K562 (cell line): Measurements from ENCODE around the gene OTULIN. TPM values are rescaled to one million over a fixed set of nuclear protein-coding genes. Genes with fewer than 3 reads are reported as not detected.

Experiments used
- ATAC-seq: fragments of 200-7000 bp; cut with Tn5 transposase; 3 replicates; pipeline ENCODE4 v1.9.1; 2020; ENCODE audit warnings: moderate library complexity
- BruUV-seq: library from RNA; stranded (reverse); fragments of 400-500 nt; replicated peaks from 2 replicates; lab custom pipeline; 2021; lab: Mats Ljungman, UMichigan
- CTCF ChIA-PET: fragments of 300-600 bp; formaldehyde crosslinking; extraction: SDS; loops from one replicate; lab custom pipeline; 2021; ENCODE audit warnings: low intra/inter-chr PET ratio; lab: Yijun Ruan, JAX
- POLR2A ChIA-PET: fragments of 300-600, 350-650 bp; sonication (Branson Sonifier 250); formaldehyde crosslinking; extraction: SDS; loops from one replicate; lab custom pipeline; 2021; ENCODE audit warnings: antibody characterized with exemption, inconsistent platforms; lab: Yijun Ruan, JAX
- DNase-seq, 4 experiments: peaks; one replicate each; pipeline versions ENCODE4 v3.0.0 to v3.0.0-alpha.2; 2011 to 2018; ENCODE audit warnings: low spot score in 3 of 4, mixed read lengths in 3 of 4; ENCODE audit errors: extremely low read depth in 1 of 4
- FAIRE-seq: peaks from 2 replicates; lab custom pipeline; 2011; peaks lifted over from hg19 to GRCh38; lab: Jason Lieb, UNC
- H2AFZ ChIP-seq: 2 replicates; pipeline ENCODE4 v1.6.0; 2011; ENCODE audit warnings: low read depth, low read length, control low read depth, inconsistent platforms
- H3K27ac ChIP-seq: fragments of 200-600 bp; 3 replicates; pipeline ENCODE4 v1.8.0; 2011; ENCODE audit warnings: low read depth, mild to moderate bottlenecking, control low read depth, inconsistent platforms, low read length, moderate library complexity, mixed read lengths; ENCODE audit errors: extremely low read depth
- H3K27me3 ChIP-seq, 2 experiments: fragments of 300-600 bp in 1 of 2; 2 replicates in 1 of 2; 3 replicates in 1 of 2; pipeline versions ENCODE4 v1.6.0 to v1.8.0; 2011; ENCODE audit warnings: inconsistent platforms in 2 of 2, low read length in 2 of 2, mild to moderate bottlenecking in 1 of 2, mixed read lengths in 1 of 2, moderate library complexity in 1 of 2; ENCODE audit not compliant: control insufficient read depth in 2 of 2, insufficient read depth in 2 of 2
- H3K36me3 ChIP-seq: fragments of 300-600 bp; 3 replicates; pipeline ENCODE4 v1.8.0; 2011; ENCODE audit warnings: mild to moderate bottlenecking, low read length, inconsistent platforms; ENCODE audit not compliant: control insufficient read depth, insufficient read depth
- H3K4me1 ChIP-seq, 2 experiments: fragments of 200-600 bp in 1 of 2; replicated peaks in 1 of 2; 2 replicates in 1 of 2; 3 replicates in 1 of 2; pipeline versions ENCODE4 v1.5.1 to v1.8.0; 2011; ENCODE audit warnings: inconsistent platforms in 2 of 2, low read length in 2 of 2, mild to moderate bottlenecking in 1 of 2, mixed read lengths in 1 of 2, moderate library complexity in 1 of 2; ENCODE audit not compliant: control insufficient read depth in 2 of 2, insufficient read depth in 2 of 2
- H3K4me2 ChIP-seq: 2 replicates; pipeline ENCODE4 v1.6.1; 2011; ENCODE audit warnings: low read length, control low read depth, inconsistent platforms, mixed read lengths; ENCODE audit not compliant: insufficient read depth
- H3K4me3 ChIP-seq: fragments of 200-600 bp; sonication (generic), shearing (Covaris generic); 2 replicates; pipeline ENCODE4 v1.5.1; 2016; ENCODE audit warnings: control low read depth, inconsistent platforms
- H3K79me2 ChIP-seq: fragments of 200-600 bp; 3 replicates; pipeline ENCODE4 v1.8.0; 2011; ENCODE audit warnings: low read length, inconsistent platforms; ENCODE audit not compliant: control insufficient read depth, insufficient read depth
- H3K9ac ChIP-seq, 2 experiments: 2 replicates each; pipeline versions ENCODE4 v1.6.0 to v1.6.1; 2011; ENCODE audit warnings: low read depth in 2 of 2, low read length in 2 of 2, control low read depth in 1 of 2, inconsistent platforms in 1 of 2, mild to moderate bottlenecking in 1 of 2, mixed read lengths in 1 of 2; ENCODE audit not compliant: insufficient read depth in 1 of 2
- H3K9me1 ChIP-seq: one replicate; pipeline ENCODE4 v1.6.0; 2011; ENCODE audit warnings: inconsistent platforms, mild to moderate bottlenecking, low read length, moderate library complexity; ENCODE audit not compliant: control insufficient read depth, insufficient read depth
- H3K9me3 ChIP-seq: replicated peaks from 2 replicates; pipeline ENCODE4 v1.5.1; 2011; ENCODE audit warnings: low read depth, low read length, inconsistent platforms; ENCODE audit not compliant: control insufficient read depth, insufficient read depth
- H4K20me1 ChIP-seq: replicated peaks from 2 replicates; pipeline ENCODE4 v1.6.1; 2011; ENCODE audit warnings: low read length, inconsistent platforms, mixed read lengths; ENCODE audit not compliant: control insufficient read depth, insufficient read depth
- BCOR ChIP-seq: fragments of 450-650 bp; IDR thresholded peaks from 2 replicates; pipeline ENCODE4 v1.6.1; 2016
- KLF16 ChIP-seq: IDR thresholded peaks from 2 replicates; pipeline ENCODE4 v1.6.1; 2016; ENCODE audit warnings: antibody characterized with exemption
- NBN ChIP-seq: fragments of 450-650 bp; IDR thresholded peaks from 2 replicates; pipeline ENCODE4 v1.6.1; 2016; ENCODE audit warnings: low read depth, mild to moderate bottlenecking
- PHF20 ChIP-seq: fragments of 450-650 bp; IDR thresholded peaks from 2 replicates; pipeline ENCODE4 v1.6.1; 2018; ENCODE audit not compliant: partially characterized antibody
- PTBP1 ChIP-seq: fragments of 200-400 bp; formaldehyde crosslinking; IDR thresholded peaks from 2 replicates; pipeline ENCODE4 v1.6.1; 2017; ENCODE audit warnings: low read depth, low read length
- RBM22 ChIP-seq: fragments of 200-400 bp; formaldehyde crosslinking; IDR thresholded peaks from 2 replicates; pipeline ENCODE4 v1.6.1; 2018; ENCODE audit warnings: low read length, low read depth; ENCODE audit not compliant: poor library complexity, severe bottlenecking
- TEAD4 ChIP-seq, 2 experiments: sonication (generic) in 1 of 2; formaldehyde crosslinking in 1 of 2; IDR thresholded peaks; 2 replicates each; pipeline versions ENCODE4 v1.6.1 to v1.8.0; 2012 to 2022; ENCODE audit warnings: borderline replicate concordance in 1 of 2, inconsistent platforms in 1 of 2, low read length in 1 of 2, mild to moderate bottlenecking in 1 of 2, missing genetic modification reagents in 1 of 2
- TRIM28 ChIP-seq: fragments of 450-650 bp; IDR thresholded peaks from 2 replicates; pipeline ENCODE4 v1.6.1; 2017
- ZFP1 ChIP-seq: fragments of 450-650 bp; formaldehyde crosslinking; IDR thresholded peaks from 2 replicates; pipeline ENCODE4 v1.4.0; 2020; ENCODE audit warnings: mild to moderate bottlenecking, mixed read lengths
- ZNF239 ChIP-seq: fragments of 250-450 bp; sonication (Bioruptor Pico); IDR thresholded peaks from 2 replicates; pipeline ENCODE4 v1.4.0; 2020; ENCODE audit warnings: mild to moderate bottlenecking
- ZNF507 ChIP-seq: conservative IDR thresholded peaks from 2 replicates; pipeline ENCODE4 v1.6.1; 2017; ENCODE audit warnings: missing genetic modification characterization, missing compliant biosample characterization
- ZNF766 ChIP-seq: fragments of 200-800 bp; sonication (Bioruptor generic); conservative IDR thresholded peaks from 2 replicates; pipeline ENCODE4 v1.6.1; 2016; ENCODE audit warnings: missing genetic modification characterization, missing compliant biosample characterization
- ZNF830 ChIP-seq: fragments of 250-450 bp; sonication (Bioruptor Pico); IDR thresholded peaks from 2 replicates; pipeline ENCODE4 v1.5.0; 2021; ENCODE audit warnings: mild to moderate bottlenecking
- WGBS: fragments of 100-300 bp; shearing (Covaris generic); methylation state at CpG from one replicate; pipeline ENCODE4 v1.1.6; 2016; ENCODE audit warnings: low coverage, mixed read lengths; ENCODE audit not compliant: insufficient coverage; ENCODE audit errors: missing lambda C conversion rate; 5-methylcytosine and 5-hydroxymethylcytosine counted together
- in situ Hi-C: fragments of 300-500 bp; cut with MboI; formaldehyde crosslinking; loops from 4 replicates; pipeline ENCODE4 v1.15.0; 2018; ENCODE audit warnings: inconsistent platforms, mixed read lengths
- intact Hi-C: fragments of 100-400 bp; cut with micrococcal nuclease; formaldehyde crosslinking; loops from 2 replicates; pipeline ENCODE4 v1.14.2; 2022
- polyA plus RNA-seq, 8 experiments: library from polyadenylated mRNA; depleted of rRNA in 4 of 8; stranded (reverse) in 5 of 8; unstranded in 3 of 8; fragments of >200 nt; fragmentation: Nextera tagmentation in 2 of 8; fragmentation: Illumina TruSeq in 1 of 8; extraction: Ambion mirVana in 2 of 8; extraction: Trizol in 1 of 8; gene quantifications; 2 replicates each; pipeline versions ENCODE4 v1.2.1 to v1.2.3, GENCODE V29; 2011 to 2014; ENCODE audit warnings: inconsistent platforms in 1 of 8, missing spikeins in 1 of 8
- total RNA-seq, 7 experiments: library from RNA; depleted of rRNA in 6 of 7; stranded (reverse); fragments of >200 nt in 6 of 7; fragmentation: Illumina TruSeq in 2 of 7; extraction: Trizol in 2 of 7; gene quantifications; 2 replicates each; pipeline versions ENCODE4 v1.2.1 to v1.2.3, GENCODE V29; 2011 to 2021; ENCODE audit warnings: low replicate concordance in 1 of 7
- TF ChIP-seq, protein P1 (sequence below): sonication (generic); formaldehyde crosslinking; IDR thresholded peaks from 2 replicates; pipeline ENCODE4 v1.8.0; 2022; ENCODE audit warnings: mild to moderate bottlenecking, low read depth, missing genetic modification reagents

The OTULIN gene
- total and polyA plus RNA-seq, 9 of the 15 experiments (the other 6 are each of a cell fraction or from before 2014, with no cell fraction given): 3.3 to 33.6 (median 20.1) TPM

GRCh38 chr5:14699159-14699558, 34.6 kb downstream of the OTULIN start:
- Histone ChIP-seq H3K4me2 (no peak overlapping the region), H3K79me2 (0 out of 3 replicates have a peak, but pooled peaks cover 6% of the 10 kb centered on the region), H3K36me3 (peaks cover 86% of the 10 kb centered on the region), H3K27me3 (no peaks in the 10 kb centered on the region), H3K27ac (0 out of 3 replicates have a peak overlapping the region, but pooled peaks have one; percentile 41), H3K9me3 (no peaks in the 10 kb centered on the region), H2AFZ (no peak overlapping the region), H3K9ac (no peak overlapping the region)
- in situ Hi-C loops (no loop called here), intact Hi-C loops (no loop called here)
- CTCF ChIA-PET: no interaction called here
- WGBS: 95% methylated on average over 2 of the region's 2 CpGs
- POLR2A ChIA-PET: interaction anchor here (1.0 kb wide), 1 partner anchor 33 kb away, joined by 3 read pairs; no protein-coding TSS in a partner anchor
- no TSS peak for BruUV-seq
- TF ChIP-seq BCOR: no peak
- no peak for TF ChIP-seq ZNF830 (CRISPR knock-in tag)
- TF ChIP-seq TEAD4 (IDR thresholded peaks at IDR 0.05; ENCODE audit: low read length): no peak
- TF ChIP-seq TEAD4 (CRISPR knock-in tag; IDR thresholded peaks at IDR 0.05; ENCODE audit: borderline replicate concordance): no peak
- no peak for TF ChIP-seq KLF16
- TF ChIP-seq RBM22: no peak
- no peak for TF ChIP-seq ZNF507
- TF ChIP-seq TRIM28: no peak
- TF ChIP-seq PTBP1: no peak
- TF ChIP-seq NBN: no peak
- no peak for TF ChIP-seq ZNF239 (CRISPR knock-in tag)
- no peak for TF ChIP-seq ZFP1 (CRISPR knock-in tag)
- TF ChIP-seq ZNF766 (CRISPR knock-in tag): no peak
- TF ChIP-seq PHF20: no peak
- TF ChIP-seq, protein P1, sequence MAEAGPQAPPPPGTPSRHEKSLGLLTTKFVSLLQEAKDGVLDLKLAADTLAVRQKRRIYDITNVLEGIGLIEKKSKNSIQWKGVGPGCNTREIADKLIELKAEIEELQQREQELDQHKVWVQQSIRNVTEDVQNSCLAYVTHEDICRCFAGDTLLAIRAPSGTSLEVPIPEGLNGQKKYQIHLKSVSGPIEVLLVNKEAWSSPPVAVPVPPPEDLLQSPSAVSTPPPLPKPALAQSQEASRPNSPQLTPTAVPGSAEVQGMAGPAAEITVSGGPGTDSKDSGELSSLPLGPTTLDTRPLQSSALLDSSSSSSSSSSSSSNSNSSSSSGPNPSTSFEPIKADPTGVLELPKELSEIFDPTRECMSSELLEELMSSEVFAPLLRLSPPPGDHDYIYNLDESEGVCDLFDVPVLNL (CRISPR knock-in tag): no peak
- TF ChIP-seq, all 486 proteins: peak for 0
- Histone ChIP-seq H3K9me1 (peaks cover 3% of the 10 kb centered on the region), H4K20me1 (no peaks in the 10 kb centered on the region), H3K4me3 (no peak overlapping the region), H3K4me1 (peaks cover 7 to 38% of the 10 kb centered on the region in 2 experiments; a peak in 4 of 5 replicates)
- ATAC-seq (no peak), FAIRE-seq (no peak), DNase-seq (no peak)
